ENCODE data around the gene FOXE1. TPM values are rescaled to one million over a fixed set of nuclear protein-coding genes. Genes with fewer than 3 reads are reported as not detected.

Gene FOXE1
- total RNA-seq, 1 donor from 2014 or later = not detected

- no peak for TF ChIP-seq CTCF (IDR thresholded peaks at IDR 0.05; ENCODE audit: partially characterized antibody, unreplicated experiment)
- DNase-seq = no peak
- Mint-ChIP-seq H3K9me3 (ENCODE audit: unreplicated experiment) (no peaks in the 10 kb centered on the region), H3K4me1 (ENCODE audit: low read depth, unreplicated experiment) (peaks cover 2% of the 10 kb centered on the region), H3K27ac (ENCODE audit: unreplicated experiment) (no peak overlapping the region), H3K4me3 (ENCODE audit: unreplicated experiment) (peak overlapping the region; percentile 61), H3K27me3 (ENCODE audit: unreplicated experiment) (peaks cover 39% of the 10 kb centered on the region), H3K36me3 (ENCODE audit: unreplicated experiment) (peaks cover 5% of the 10 kb centered on the region)
Measured at GRCh38 chr9:97856857-97857605, 4.0 kb downstream of the FOXE1 start.

GRCh38 chr9:97857606-97858392, 4.8 kb downstream of the FOXE1 start:
- Mint-ChIP-seq H3K36me3 (ENCODE audit: unreplicated experiment) (peaks cover 5% of the 10 kb centered on the region), H3K27me3 (ENCODE audit: unreplicated experiment) (peaks cover 37% of the 10 kb centered on the region), H3K9me3 (ENCODE audit: unreplicated experiment) (no peaks in the 10 kb centered on the region), H3K4me3 (ENCODE audit: unreplicated experiment) (peak overlapping the region; percentile 61), H3K27ac (ENCODE audit: unreplicated experiment) (no peak overlapping the region), H3K4me1 (ENCODE audit: low read depth, unreplicated experiment) (peaks cover 2% of the 10 kb centered on the region)
- no peak for TF ChIP-seq CTCF (IDR thresholded peaks at IDR 0.05; ENCODE audit: partially characterized antibody, unreplicated experiment)
- no peak for DNase-seq

- Mint-ChIP-seq H3K4me1 (ENCODE audit: low read depth, unreplicated experiment) (peaks cover 2% of the 10 kb centered on the region), H3K9me3 (ENCODE audit: unreplicated experiment) (no peaks in the 10 kb centered on the region), H3K36me3 (ENCODE audit: unreplicated experiment) (peaks cover 5% of the 10 kb centered on the region), H3K27ac (ENCODE audit: unreplicated experiment) (no peak overlapping the region), H3K27me3 (ENCODE audit: unreplicated experiment) (peaks cover 37% of the 10 kb centered on the region), H3K4me3 (ENCODE audit: unreplicated experiment) (no peak overlapping the region)
- no peak for TF ChIP-seq CTCF (IDR thresholded peaks at IDR 0.05; ENCODE audit: partially characterized antibody, unreplicated experiment)
- no peak for DNase-seq
Measured at GRCh38 chr9:97858393-97858713, 5.3 kb downstream of the FOXE1 start.

- Mint-ChIP-seq H3K36me3 (ENCODE audit: unreplicated experiment) (peaks cover 5% of the 10 kb centered on the region), H3K27ac (ENCODE audit: unreplicated experiment) (no peak overlapping the region), H3K4me1 (ENCODE audit: low read depth, unreplicated experiment) (peaks cover 2% of the 10 kb centered on the region), H3K27me3 (ENCODE audit: unreplicated experiment) (peaks cover 37% of the 10 kb centered on the region), H3K9me3 (ENCODE audit: unreplicated experiment) (no peaks in the 10 kb centered on the region), H3K4me3 (ENCODE audit: unreplicated experiment) (no peak overlapping the region)
- DNase-seq = no peak
- no peak for TF ChIP-seq CTCF (IDR thresholded peaks at IDR 0.05; ENCODE audit: partially characterized antibody, unreplicated experiment)
Measured at GRCh38 chr9:97858826-97859225, 5.8 kb downstream of the FOXE1 start.

GRCh38 chr9:97859346-97859745, 6.3 kb downstream of the FOXE1 start:
- no peak for DNase-seq
- H3K4me1 Mint-ChIP-seq (ENCODE audit: low read depth, unreplicated experiment) = peaks cover 2% of the 10 kb centered on the region
- no peak overlapping the region for H3K27ac Mint-ChIP-seq (ENCODE audit: unreplicated experiment)
- peaks cover 5% of the 10 kb centered on the region for H3K36me3 Mint-ChIP-seq (ENCODE audit: unreplicated experiment)
- H3K4me3 Mint-ChIP-seq (ENCODE audit: unreplicated experiment) = no peak overlapping the region
- no peak for TF ChIP-seq CTCF (IDR thresholded peaks at IDR 0.05; ENCODE audit: partially characterized antibody, unreplicated experiment)
- H3K9me3 Mint-ChIP-seq (ENCODE audit: unreplicated experiment) = no peaks in the 10 kb centered on the region
- peaks cover 34% of the 10 kb centered on the region for H3K27me3 Mint-ChIP-seq (ENCODE audit: unreplicated experiment)
